WERI-Rb-1 (cell line): Measurements from ENCODE around the gene IMMT.

ENCODE experiments used
- DNase-seq: peaks from one replicate; pipeline ENCODE4 v3.0.0-alpha.2; 2020
- H3K27ac ChIP-seq: fragments of 250-450 bp; sonication (Bioruptor Pico); 2 replicates; pipeline ENCODE4 v1.5.1; 2020; ENCODE audit warnings: mild to moderate bottlenecking, moderate library complexity
- H3K27me3 ChIP-seq: fragments of 250-450 bp; sonication (Bioruptor Pico); 2 replicates; pipeline ENCODE4 v1.5.1; 2021; ENCODE audit warnings: mild to moderate bottlenecking, low read depth, moderate library complexity; ENCODE audit not compliant: insufficient read depth, severe bottlenecking
- H3K36me3 ChIP-seq: fragments of 250-450 bp; sonication (Bioruptor Pico); 2 replicates; pipeline ENCODE4 v1.5.1; 2020; ENCODE audit warnings: mild to moderate bottlenecking, moderate library complexity
- H3K4me3 ChIP-seq: 2 replicates; pipeline ENCODE4 v1.5.1; 2011; ENCODE audit warnings: low read depth, mild to moderate bottlenecking, control low read depth, low read length
- H3K9me3 ChIP-seq: fragments of 250-450 bp; sonication (Bioruptor Pico); 2 replicates; pipeline ENCODE4 v1.5.1; 2021; ENCODE audit warnings: mild to moderate bottlenecking, moderate library complexity; ENCODE audit not compliant: severe bottlenecking
- TF ChIP-seq, protein P1 (sequence below): IDR thresholded peaks from 2 replicates; pipeline ENCODE4 v1.5.1; 2011; ENCODE audit warnings: low read depth, mild to moderate bottlenecking, control low read depth, inconsistent platforms, low read length

Gene IMMT

DNA sequence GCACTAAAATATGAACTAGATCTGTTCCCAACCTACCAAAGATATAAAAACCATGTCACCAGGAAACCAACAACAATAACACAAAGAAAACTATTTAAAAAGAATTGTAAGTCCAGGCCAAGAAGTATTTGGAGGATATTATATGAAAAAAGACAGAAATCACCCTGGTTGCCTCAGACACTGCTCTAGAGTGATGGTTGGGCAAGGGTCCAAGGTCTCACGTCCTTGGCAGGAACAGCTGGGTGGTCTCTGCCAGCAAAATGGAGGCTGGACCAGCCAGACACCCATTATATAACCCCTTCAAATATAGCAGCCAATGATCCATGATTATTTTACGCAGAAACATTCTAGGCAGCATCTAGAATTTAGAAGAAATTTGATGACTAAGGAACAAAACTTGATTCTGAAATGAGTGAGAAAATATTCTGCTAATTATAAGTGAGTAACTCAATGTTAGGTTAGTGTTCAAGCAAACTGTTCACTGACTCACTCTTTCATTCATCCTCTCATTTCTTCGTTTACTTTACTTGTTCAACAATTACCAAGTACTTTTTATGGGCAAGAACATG, 39.4 kb upstream of the IMMT start:
- Histone ChIP-seq H3K36me3 (no peaks in the 10 kb centered on the region), H3K9me3 (no peaks in the 10 kb centered on the region), H3K27me3 (no peaks in the 10 kb centered on the region), H3K4me3 (no peak overlapping the region), H3K27ac (no peak overlapping the region)
- TF ChIP-seq, protein P1, sequence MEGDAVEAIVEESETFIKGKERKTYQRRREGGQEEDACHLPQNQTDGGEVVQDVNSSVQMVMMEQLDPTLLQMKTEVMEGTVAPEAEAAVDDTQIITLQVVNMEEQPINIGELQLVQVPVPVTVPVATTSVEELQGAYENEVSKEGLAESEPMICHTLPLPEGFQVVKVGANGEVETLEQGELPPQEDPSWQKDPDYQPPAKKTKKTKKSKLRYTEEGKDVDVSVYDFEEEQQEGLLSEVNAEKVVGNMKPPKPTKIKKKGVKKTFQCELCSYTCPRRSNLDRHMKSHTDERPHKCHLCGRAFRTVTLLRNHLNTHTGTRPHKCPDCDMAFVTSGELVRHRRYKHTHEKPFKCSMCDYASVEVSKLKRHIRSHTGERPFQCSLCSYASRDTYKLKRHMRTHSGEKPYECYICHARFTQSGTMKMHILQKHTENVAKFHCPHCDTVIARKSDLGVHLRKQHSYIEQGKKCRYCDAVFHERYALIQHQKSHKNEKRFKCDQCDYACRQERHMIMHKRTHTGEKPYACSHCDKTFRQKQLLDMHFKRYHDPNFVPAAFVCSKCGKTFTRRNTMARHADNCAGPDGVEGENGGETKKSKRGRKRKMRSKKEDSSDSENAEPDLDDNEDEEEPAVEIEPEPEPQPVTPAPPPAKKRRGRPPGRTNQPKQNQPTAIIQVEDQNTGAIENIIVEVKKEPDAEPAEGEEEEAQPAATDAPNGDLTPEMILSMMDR, result no peak
- no peak for DNase-seq

DNA sequence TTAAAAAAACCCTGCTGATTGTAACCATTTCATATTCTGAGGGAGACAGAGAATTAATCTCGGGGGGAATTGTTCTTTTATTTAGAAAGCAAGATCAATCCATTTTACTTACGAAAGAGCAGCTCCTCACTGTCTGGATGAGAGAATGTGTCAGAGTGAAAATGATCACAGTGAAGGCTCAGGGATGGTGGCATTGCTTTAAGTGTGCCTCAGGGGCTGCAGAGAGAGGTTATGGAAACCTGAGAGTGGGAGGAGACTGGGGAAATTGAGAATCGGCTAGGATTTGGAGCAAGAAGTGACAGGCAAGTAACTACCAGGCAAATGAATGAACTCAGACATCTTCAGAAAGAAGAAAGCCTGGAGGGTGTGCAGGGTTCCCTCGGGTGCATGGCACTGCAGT, 38.2 kb upstream of the IMMT start:
- no peaks in the 10 kb centered on the region for H3K9me3 ChIP-seq
- no peak overlapping the region for H3K4me3 ChIP-seq
- H3K27ac ChIP-seq, result no peak overlapping the region
- TF ChIP-seq, protein P1, result no peak
- H3K27me3 ChIP-seq, result no peaks in the 10 kb centered on the region
- no peak for DNase-seq
- H3K36me3 ChIP-seq, result no peaks in the 10 kb centered on the region

DNA sequence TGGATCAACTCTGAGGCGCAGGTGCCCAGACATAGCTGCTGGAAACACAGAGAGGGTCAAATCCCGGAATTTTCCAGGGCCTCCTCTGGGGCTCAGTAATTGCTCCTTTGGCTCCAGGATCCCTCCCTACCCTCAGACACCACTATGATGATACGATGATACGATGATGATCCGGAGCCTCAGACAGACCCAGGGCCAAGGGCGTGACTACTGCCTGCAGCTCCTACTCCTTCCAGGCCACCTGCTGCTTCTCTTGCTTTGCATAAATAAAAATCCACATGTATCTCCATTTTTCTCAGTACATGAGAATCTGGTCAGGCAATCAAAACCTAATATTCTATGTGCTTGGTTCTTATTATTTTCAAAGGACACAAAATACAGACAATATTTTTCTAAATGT, 37.6 kb upstream of the IMMT start:
- Histone ChIP-seq H3K4me3 (no peak overlapping the region), H3K27ac (no peak overlapping the region), H3K27me3 (no peaks in the 10 kb centered on the region), H3K36me3 (no peaks in the 10 kb centered on the region), H3K9me3 (no peaks in the 10 kb centered on the region)
- no peak for DNase-seq
- TF ChIP-seq, protein P1, result no peak

DNA sequence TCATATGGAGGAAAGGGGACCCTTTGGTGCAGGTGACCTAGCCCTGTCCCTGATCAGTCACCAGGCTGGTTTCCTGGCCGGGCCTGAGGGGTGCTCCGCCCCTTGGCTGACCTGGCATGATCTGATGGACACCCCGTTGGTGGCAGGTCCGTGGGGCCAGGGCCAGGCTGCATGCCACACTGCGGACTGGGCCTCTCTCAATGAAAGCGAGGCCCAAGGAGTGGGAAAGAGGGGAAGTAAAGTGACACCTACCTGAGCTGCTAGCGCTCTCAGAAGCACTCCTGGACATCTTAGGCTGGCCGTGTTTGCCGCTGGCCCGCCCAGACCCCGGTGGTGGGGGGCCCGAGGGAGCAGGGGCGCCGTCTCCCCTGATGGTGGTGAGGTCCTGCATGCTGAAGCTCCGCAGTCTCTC, 37.1 kb upstream of the IMMT start:
- DNase-seq, result no peak
- Histone ChIP-seq H3K9me3 (no peaks in the 10 kb centered on the region), H3K36me3 (no peaks in the 10 kb centered on the region), H3K27ac (no peak overlapping the region), H3K27me3 (no peaks in the 10 kb centered on the region), H3K4me3 (no peak overlapping the region)
- TF ChIP-seq, protein P1, result no peak

DNA sequence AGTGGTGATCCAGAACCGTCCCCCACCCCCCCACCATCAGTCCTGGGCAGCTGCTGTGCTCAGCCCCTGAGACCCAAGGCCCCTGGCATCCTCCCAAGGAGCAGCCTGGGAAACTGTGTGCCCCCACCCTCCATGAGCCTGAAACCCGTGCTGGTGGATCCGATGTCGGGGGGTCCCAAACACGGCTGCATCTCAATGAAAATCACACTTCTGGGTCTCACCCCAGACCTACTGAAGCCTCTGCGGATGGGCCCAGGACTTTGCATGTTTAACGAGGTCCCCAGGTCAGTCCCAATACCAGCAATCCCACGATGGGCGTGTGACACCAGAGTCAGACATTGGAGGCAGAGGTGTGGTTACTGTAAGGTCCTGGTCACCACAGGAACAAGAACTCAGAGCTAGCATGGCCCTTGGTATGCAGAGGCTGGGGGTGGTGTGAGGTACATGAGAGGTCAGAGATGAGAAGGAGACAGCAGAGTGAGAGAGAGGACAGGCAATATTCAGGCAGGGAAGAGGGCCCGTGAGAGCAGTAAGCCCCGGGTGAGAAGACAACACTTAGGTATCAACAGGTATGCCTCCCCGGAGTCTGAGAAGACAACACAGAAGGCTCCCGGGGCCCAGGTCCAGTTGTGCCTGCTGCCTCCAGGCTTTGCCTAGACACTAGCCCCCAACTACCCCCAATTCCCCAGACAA, 36.6 kb upstream of the IMMT start:
- TF ChIP-seq, protein P1, result no peak
- H3K27ac ChIP-seq, result no peak overlapping the region
- H3K4me3 ChIP-seq, result no peak overlapping the region
- no peak for DNase-seq
- no peaks in the 10 kb centered on the region for H3K36me3 ChIP-seq
- no peaks in the 10 kb centered on the region for H3K27me3 ChIP-seq
- no peaks in the 10 kb centered on the region for H3K9me3 ChIP-seq

DNA sequence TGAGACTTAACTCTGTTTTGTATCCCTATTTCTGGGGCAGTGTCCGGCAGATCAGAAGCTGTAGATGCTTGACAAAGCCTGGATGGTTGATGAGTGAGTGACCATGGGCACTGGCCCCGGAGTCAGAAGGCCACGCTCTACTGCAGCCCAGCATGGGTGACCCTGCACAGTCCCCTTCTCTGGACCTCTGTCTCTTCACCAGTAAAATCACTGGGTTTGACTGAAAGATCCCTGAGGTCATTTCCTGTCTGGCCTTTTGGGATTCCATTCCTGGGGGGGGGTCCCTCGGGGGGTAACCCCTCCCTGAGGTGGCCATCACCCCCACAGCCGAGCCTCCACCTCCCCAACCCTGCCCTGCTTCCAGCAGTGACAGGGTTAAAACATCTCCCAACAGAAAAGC, 35.7 kb upstream of the IMMT start:
- TF ChIP-seq, protein P1, result no peak
- DNase-seq, result no peak
- Histone ChIP-seq H3K36me3 (no peaks in the 10 kb centered on the region), H3K27ac (no peak overlapping the region), H3K4me3 (no peak overlapping the region), H3K27me3 (no peaks in the 10 kb centered on the region), H3K9me3 (no peaks in the 10 kb centered on the region)
